Endodermal cell (in vitro differentiated cells): Measurements from ENCODE around the gene ZP3. TPM values are rescaled to one million over a fixed set of nuclear protein-coding genes. Genes with fewer than 3 reads are reported as not detected.
A peak's percentile ranks its signal among the peaks of the same experiment; 100 is the strongest.
"Not testable (repeated sequence)": the region's sequence is repeated elsewhere in the genome, so short reads cannot be mapped to it uniquely, and the experiment has no call there.

ENCODE experiments used
- DNase-seq: peaks from one replicate; pipeline ENCODE4 v3.0.0-alpha.2; 2017
- H3K27ac ChIP-seq: 2 replicates; pipeline ENCODE4 v1.5.1; 2013; ENCODE audit warnings: mild to moderate bottlenecking, low read depth, low read length, moderate library complexity
- H3K27me3 ChIP-seq: 2 replicates; pipeline ENCODE4 v1.6.1; 2013; ENCODE audit warnings: mild to moderate bottlenecking, low read length, moderate library complexity; ENCODE audit not compliant: insufficient read depth, control insufficient read depth, poor library complexity, severe bottlenecking
- H3K36me3 ChIP-seq: 2 replicates; pipeline ENCODE4 v1.7.0; 2013; ENCODE audit warnings: mild to moderate bottlenecking, low read length, moderate library complexity; ENCODE audit not compliant: control insufficient read depth, insufficient read depth
- H3K4me1 ChIP-seq: one replicate; pipeline ENCODE4 v1.7.0; 2013; ENCODE audit warnings: low read length; ENCODE audit not compliant: control insufficient read depth, insufficient read depth
- H3K4me3 ChIP-seq: 2 replicates; pipeline ENCODE4 v1.5.1; 2013; ENCODE audit warnings: mild to moderate bottlenecking, low read length, moderate library complexity
- H3K9ac ChIP-seq: 2 replicates; pipeline ENCODE4 v1.6.1; 2013; ENCODE audit warnings: mild to moderate bottlenecking, low read length, moderate library complexity; ENCODE audit not compliant: poor library complexity, severe bottlenecking; ENCODE audit errors: extremely low read depth
- H3K9me3 ChIP-seq: 2 replicates; pipeline ENCODE4 v1.6.1; 2013; ENCODE audit warnings: mild to moderate bottlenecking, low read length, moderate library complexity; ENCODE audit not compliant: control insufficient read depth
- H3K27ac Mint-ChIP-seq: 2 replicates; pipeline ENCODE4 v1.8.0; 2020; ENCODE audit warnings: mixed read lengths
- H3K27me3 Mint-ChIP-seq: 2 replicates; pipeline ENCODE4 v1.8.0; 2021; ENCODE audit warnings: mild to moderate bottlenecking, mixed read lengths; ENCODE audit not compliant: insufficient read depth
- H3K36me3 Mint-ChIP-seq: 2 replicates; pipeline ENCODE4 v1.8.0; 2020; ENCODE audit warnings: low read depth, mixed read lengths
- H3K4me1 Mint-ChIP-seq: 2 replicates; pipeline ENCODE4 v1.8.0; 2020; ENCODE audit warnings: mixed read lengths
- H3K4me3 Mint-ChIP-seq: 2 replicates; pipeline ENCODE4 v1.8.0; 2020; ENCODE audit warnings: mild to moderate bottlenecking, moderate library complexity, mixed read lengths
- H3K9me3 Mint-ChIP-seq: 2 replicates; pipeline ENCODE4 v1.8.0; 2020; ENCODE audit warnings: mild to moderate bottlenecking, mixed read lengths
- CTCF ChIP-seq: fragments of 200-600 bp; sonication (generic); conservative IDR thresholded peaks from 2 replicates; pipeline ENCODE4 v1.5.0; 2021; ENCODE audit warnings: antibody characterized with exemption, mild to moderate bottlenecking
- WGBS, 2 experiments: methylation state at CpG; one replicate each; pipeline versions ENCODE4 v1.1.5 to v1.1.7; 2013; ENCODE audit warnings: missing lambda C conversion rate in 2 of 2, mixed read lengths in 1 of 2; ENCODE audit not compliant: insufficient coverage in 1 of 2, insufficient read length in 1 of 2; 5-methylcytosine and 5-hydroxymethylcytosine counted together
- total RNA-seq, 2 donors: library from RNA; stranded (reverse); fragmentation: NEBNext Ultra II Directional in 1 of 2; extraction: Animal tissue kit (Norgen Biotek cat#: 25700) in 1 of 2; gene quantifications; 2 replicates in 1 of 2; 3 replicates in 1 of 2; pipeline ENCODE4 v1.2.1, GENCODE V29; 2021

The ZP3 gene
- total RNA-seq, 2 donors from 2014 or later: 0.53 to 2.3 TPM

GRCh38 chr7:76409537-76409936 is 15.2 kb upstream of the ZP3 start, which contains the start of gene SSC4D:
SSC4D (minus strand) TSS chr7:76409697; CDS start chr7:76404439, 5,258 bp downstream.
- peak; percentile 95 for DNase-seq
- no peaks in the 10 kb centered on the region for H3K9me3 Mint-ChIP-seq

GRCh38 chr7:76411626-76412025 is 13.1 kb upstream of the ZP3 start:
- H3K27me3 ChIP-seq: no peaks in the 10 kb centered on the region
- H3K4me3 Mint-ChIP-seq: no peak overlapping the region
- H3K4me1 ChIP-seq: peaks cover 5% of the 10 kb centered on the region
- no peak overlapping the region for H3K27ac Mint-ChIP-seq
- no peaks in the 10 kb centered on the region for H3K9me3 ChIP-seq
- no peaks in the 10 kb centered on the region for H3K9me3 Mint-ChIP-seq
- H3K4me1 Mint-ChIP-seq: peaks cover 16% of the 10 kb centered on the region
- no peaks in the 10 kb centered on the region for H3K36me3 Mint-ChIP-seq
- H3K36me3 ChIP-seq: no peaks in the 10 kb centered on the region
- no peak for DNase-seq
- TF ChIP-seq CTCF: no peak
- no peak overlapping the region for H3K4me3 ChIP-seq
- H3K9ac ChIP-seq: no peak overlapping the region
- 91 to 93% methylated on average over 1 of the region's 1 CpG for WGBS, 2 experiments
- H3K27me3 Mint-ChIP-seq: no peaks in the 10 kb centered on the region
- H3K27ac ChIP-seq: no peak overlapping the region

More at GRCh38 chr7:76409537-76409936, 15.2 kb upstream of the ZP3 start, which contains the start of gene SSC4D:
- Mint-ChIP-seq H3K36me3 (no peaks in the 10 kb centered on the region), H3K4me1 (peaks cover 16% of the 10 kb centered on the region), H3K4me3 (peak within 1 kb of the TSS; percentile 62), H3K27ac (peak within 1 kb of the TSS; percentile 71), H3K27me3 (no peaks in the 10 kb centered on the region)
- Histone ChIP-seq H3K9ac (peak within 1 kb of the TSS; percentile 62), H3K27me3 (no peaks in the 10 kb centered on the region), H3K36me3 (no peaks in the 10 kb centered on the region), H3K4me3 (peak within 1 kb of the TSS; percentile 83), H3K9me3 (no peaks in the 10 kb centered on the region), H3K4me1 (peaks cover 5% of the 10 kb centered on the region), H3K27ac (no peak within 1 kb of the TSS)
- no peak for TF ChIP-seq CTCF
- WGBS, 2 experiments: 22% methylated on average over 5 of the region's 6 CpGs; no CpG with 5 or more reads in 1 of the 2 experiments

DNA sequence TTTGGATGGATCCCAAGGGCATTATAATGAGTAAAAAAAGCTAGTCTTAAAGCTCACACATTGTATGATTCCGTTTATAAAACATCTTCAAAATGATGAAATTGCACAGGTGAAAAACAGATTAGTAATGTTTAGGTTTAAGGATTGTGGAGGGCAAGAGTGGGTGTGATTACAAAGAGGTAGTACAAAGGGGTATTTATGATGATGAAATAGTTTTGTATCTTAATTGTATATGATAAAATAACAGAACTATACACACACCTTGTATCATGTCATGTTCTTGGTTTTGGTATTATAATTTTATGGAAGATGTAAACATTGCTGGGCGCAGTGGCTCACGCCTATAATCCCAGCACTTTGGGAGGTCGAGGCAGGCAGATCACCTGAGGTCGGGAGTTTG is 12.5 kb upstream of the ZP3 start:
- no peaks in the 10 kb centered on the region for H3K27me3 ChIP-seq
- DNase-seq: no peak
- no peak overlapping the region for H3K9ac ChIP-seq
- no peaks in the 10 kb centered on the region for H3K9me3 ChIP-seq
- no peaks in the 10 kb centered on the region for H3K27me3 Mint-ChIP-seq
- no peak overlapping the region for H3K4me3 Mint-ChIP-seq
- no peak for TF ChIP-seq CTCF
- peaks cover 5% of the 10 kb centered on the region for H3K4me1 ChIP-seq
- no peak overlapping the region for H3K4me3 ChIP-seq
- no peaks in the 10 kb centered on the region for H3K36me3 ChIP-seq
- no peak overlapping the region for H3K27ac ChIP-seq
- peaks cover 16% of the 10 kb centered on the region for H3K4me1 Mint-ChIP-seq
- no peaks in the 10 kb centered on the region for H3K36me3 Mint-ChIP-seq
- 87 to 88% methylated on average over 1 to 5 of the region's 5 CpGs for WGBS, 2 experiments
- H3K9me3 Mint-ChIP-seq: no peaks in the 10 kb centered on the region
- H3K27ac Mint-ChIP-seq: no peak overlapping the region

- not testable (repeated sequence) for H3K4me1 ChIP-seq, H3K9me3 Mint-ChIP-seq, DNase-seq, H3K36me3 Mint-ChIP-seq, H3K4me1 Mint-ChIP-seq, H3K27ac Mint-ChIP-seq, H3K27ac ChIP-seq, H3K9me3 ChIP-seq, H3K36me3 ChIP-seq, H3K9ac ChIP-seq, H3K4me3 Mint-ChIP-seq, H3K4me3 ChIP-seq, H3K27me3 Mint-ChIP-seq, H3K27me3 ChIP-seq
- 91 to 95% methylated on average over 10 of the region's 10 CpGs for WGBS, 2 experiments
Measured at GRCh38 chr7:76417654-76418310, 7.0 kb upstream of the ZP3 start.

- peak; percentile 63 for DNase-seq
- not testable (repeated sequence) for H3K27ac Mint-ChIP-seq, H3K4me1 Mint-ChIP-seq, H3K36me3 Mint-ChIP-seq, H3K9me3 ChIP-seq, H3K27me3 Mint-ChIP-seq, H3K4me3 ChIP-seq, H3K9ac ChIP-seq, H3K36me3 ChIP-seq, H3K27me3 ChIP-seq, H3K4me3 Mint-ChIP-seq, H3K9me3 Mint-ChIP-seq, H3K4me1 ChIP-seq, H3K27ac ChIP-seq
- 90 to 91% methylated on average over 5 to 6 of the region's 6 CpGs for WGBS, 2 experiments
Measured at GRCh38 chr7:76421097-76421496, 3.7 kb upstream of the ZP3 start.
